H1 (cell line): ENCODE data around the gene RASSF10. TPM values are rescaled to one million over a fixed set of nuclear protein-coding genes. Genes with fewer than 3 reads are reported as not detected.

Experiments
- CTCF ChIA-PET: fragments of 300-600 bp; sonication (Branson Sonifier 250); formaldehyde crosslinking; loops from one replicate; lab custom pipeline; 2021; ENCODE audit not compliant: partially characterized antibody; lab: Charles Lee
- POLR2A ChIA-PET: fragments of 300-600 bp; sonication (Branson Sonifier 250); formaldehyde crosslinking; loops from one replicate; lab custom pipeline; 2021; ENCODE audit warnings: inconsistent platforms; ENCODE audit not compliant: partially characterized antibody; lab: Charles Lee
- DNase-seq, 2 experiments: peaks; one replicate each; pipeline versions ENCODE4 v3.0.0 to v3.0.0-alpha.2; 2010 to 2022; ENCODE audit warnings: low spot score in 2 of 2, low read depth in 1 of 2, mixed read lengths in 1 of 2
- FAIRE-seq: peaks from 2 replicates; lab custom pipeline; 2011; peaks lifted over from hg19 to GRCh38; lab: Jason Lieb, UNC
- H2AFZ ChIP-seq: 2 replicates; pipeline ENCODE4 v1.8.1; 2012; ENCODE audit warnings: low read length, inconsistent platforms
- H2AK5ac ChIP-seq: 2 replicates; pipeline ENCODE4 v1.6.1; 2013; ENCODE audit warnings: low read depth, low read length
- H2BK120ac ChIP-seq: replicated peaks from 2 replicates; pipeline ENCODE3; 2013; ENCODE audit warnings: low read depth, low read length, inconsistent platforms
- H2BK12ac ChIP-seq: 2 replicates; pipeline ENCODE4 v1.6.1; 2013; ENCODE audit warnings: low read depth, low read length
- H2BK15ac ChIP-seq: 2 replicates; pipeline ENCODE4 v1.6.1; 2013; ENCODE audit warnings: low read length
- H2BK20ac ChIP-seq: 2 replicates; pipeline ENCODE4 v1.6.1; 2013; ENCODE audit warnings: low read length
- H2BK5ac ChIP-seq: 2 replicates; pipeline ENCODE4 v1.6.1; 2013; ENCODE audit warnings: low read depth, low read length
- H3K14ac ChIP-seq: 2 replicates; pipeline ENCODE4 v1.6.1; 2013; ENCODE audit warnings: inconsistent platforms; ENCODE audit not compliant: insufficient read length
- H3K18ac ChIP-seq: 2 replicates; pipeline ENCODE4 v1.6.1; 2013; ENCODE audit warnings: low read length; ENCODE audit errors: extremely low read depth
- H3K23ac ChIP-seq: 2 replicates; pipeline ENCODE4 v1.6.1; 2013; ENCODE audit warnings: inconsistent platforms; ENCODE audit not compliant: insufficient read length
- H3K23me2 ChIP-seq: 2 replicates; pipeline ENCODE4 v1.6.1; 2013; ENCODE audit warnings: low read depth, low read length
- H3K27ac ChIP-seq: 2 replicates; pipeline ENCODE4 v1.6.1; 2011; ENCODE audit warnings: low read depth, low read length, inconsistent platforms
- H3K27me3 ChIP-seq, 4 experiments: replicated peaks in 1 of 4; 1 replicate in 1 of 4; 2 replicates in 3 of 4; pipeline versions ENCODE4 v1.6.1 to v1.8.1; 2011 to 2013; ENCODE audit warnings: low read length in 3 of 4, mild to moderate bottlenecking in 3 of 4, inconsistent platforms in 2 of 4, mixed read lengths in 2 of 4, moderate library complexity in 1 of 4; ENCODE audit not compliant: control insufficient read depth in 3 of 4, insufficient read depth in 3 of 4; ENCODE audit errors: extremely low read depth in 1 of 4
- H3K36me3 ChIP-seq, 4 experiments: 2 replicates each; pipeline versions ENCODE4 v1.6.1 to v1.8.1; 2011 to 2013; ENCODE audit warnings: mild to moderate bottlenecking in 4 of 4, low read length in 3 of 4, moderate library complexity in 2 of 4, control low read depth in 1 of 4, inconsistent platforms in 1 of 4; ENCODE audit not compliant: insufficient read depth in 4 of 4, control insufficient read depth in 2 of 4
- H3K4ac ChIP-seq: replicated peaks from 2 replicates; pipeline ENCODE3; 2013; ENCODE audit warnings: low read length, low read depth, mixed read lengths, inconsistent platforms; ENCODE audit not compliant: insufficient read length
- H3K4me1 ChIP-seq, 4 experiments: replicated peaks in 1 of 4; 1 replicate in 1 of 4; 2 replicates in 3 of 4; pipeline versions ENCODE4 v1.6.1 to v1.8.1; 2011 to 2013; ENCODE audit warnings: low read length in 3 of 4, inconsistent platforms in 2 of 4, mixed read lengths in 1 of 4; ENCODE audit not compliant: insufficient read depth in 4 of 4, control insufficient read depth in 3 of 4
- H3K4me2 ChIP-seq, 2 experiments: 2 replicates each; pipeline versions ENCODE4 v1.6.1 to v1.8.1; 2011 to 2013; ENCODE audit warnings: low read depth in 2 of 2, low read length in 2 of 2, control low read depth in 1 of 2, inconsistent platforms in 1 of 2, mild to moderate bottlenecking in 1 of 2; ENCODE audit not compliant: insufficient read depth in 1 of 2
- H3K4me3 ChIP-seq, 4 experiments: fragments of 200-600, 300-600 bp in 1 of 4; sonication (generic), shearing (Covaris generic), sonication (Bioruptor Twin) in 1 of 4; 2 replicates each; pipeline versions ENCODE4 v1.5.1 to v1.8.1; 2011 to 2016; ENCODE audit warnings: low read length in 4 of 4, low read depth in 3 of 4, control low read depth in 2 of 4, inconsistent platforms in 2 of 4, mild to moderate bottlenecking in 2 of 4, mixed read lengths in 1 of 4, moderate library complexity in 1 of 4; ENCODE audit not compliant: insufficient read depth in 2 of 4; ENCODE audit errors: extremely low read depth in 1 of 4
- H3K56ac ChIP-seq: replicated peaks from 2 replicates; pipeline ENCODE3; 2013; ENCODE audit warnings: low read depth, mild to moderate bottlenecking, mixed read lengths, low read length, inconsistent platforms; ENCODE audit not compliant: insufficient read length
- H3K79me1 ChIP-seq: 2 replicates; pipeline ENCODE4 v1.6.1; 2013; ENCODE audit warnings: low read depth, low read length, control low read depth
- H3K79me2 ChIP-seq, 2 experiments: 2 replicates each; pipeline versions ENCODE4 v1.6.1 to v1.8.1; 2012 to 2013; ENCODE audit warnings: low read length in 2 of 2, mild to moderate bottlenecking in 2 of 2, inconsistent platforms in 1 of 2; ENCODE audit not compliant: insufficient read depth in 2 of 2, control insufficient read depth in 1 of 2
- H3K9ac ChIP-seq, 4 experiments: replicated peaks in 1 of 4; 1 replicate in 1 of 4; 2 replicates in 3 of 4; pipeline versions ENCODE4 v1.6.1 to v1.8.1; 2011 to 2013; ENCODE audit warnings: low read depth in 3 of 4, low read length in 3 of 4, control low read depth in 2 of 4, mild to moderate bottlenecking in 2 of 4, moderate library complexity in 2 of 4, inconsistent platforms in 1 of 4; ENCODE audit errors: extremely low read depth in 1 of 4
- H3K9me3 ChIP-seq, 2 experiments: 2 replicates each; pipeline versions ENCODE4 v1.6.1 to v1.8.1; 2012 to 2013; ENCODE audit warnings: mild to moderate bottlenecking in 2 of 2, moderate library complexity in 2 of 2, control low read depth in 1 of 2, inconsistent platforms in 1 of 2, low read depth in 1 of 2, low read length in 1 of 2, mixed read lengths in 1 of 2; ENCODE audit not compliant: insufficient read depth in 2 of 2
- H4K20me1 ChIP-seq, 2 experiments: replicated peaks in 1 of 2; 2 replicates each; pipeline versions ENCODE3 to v1.8.1; 2011 to 2013; ENCODE audit warnings: inconsistent platforms in 2 of 2, low read length in 2 of 2, mild to moderate bottlenecking in 1 of 2; ENCODE audit not compliant: insufficient read depth in 2 of 2, control insufficient read depth in 1 of 2
- H4K5ac ChIP-seq: 2 replicates; pipeline ENCODE4 v1.6.1; 2013; ENCODE audit warnings: low read length, low read depth, mixed read lengths, inconsistent platforms; ENCODE audit not compliant: insufficient read length
- H4K8ac ChIP-seq: 2 replicates; pipeline ENCODE4 v1.8.0; 2013; ENCODE audit warnings: mild to moderate bottlenecking, moderate library complexity, low read length, inconsistent platforms; ENCODE audit not compliant: insufficient read depth; ENCODE audit errors: extremely low read depth
- H4K91ac ChIP-seq: replicated peaks from 2 replicates; pipeline ENCODE3; 2013; ENCODE audit warnings: low read length, mixed read lengths, inconsistent platforms; ENCODE audit not compliant: insufficient read length
- HDAC2 ChIP-seq, 2 experiments: fragments of 300-600 bp in 1 of 2; sonication (generic) in 1 of 2; IDR thresholded peaks; 2 replicates each; pipeline ENCODE4 v1.6.1; 2011 to 2012; ENCODE audit warnings: low read depth in 2 of 2, low read length in 2 of 2, mild to moderate bottlenecking in 2 of 2, moderate library complexity in 2 of 2, borderline replicate concordance in 1 of 2, inconsistent platforms in 1 of 2
- WGBS, 2 experiments: shearing (Covaris generic) in 1 of 2; methylation state at CpG; one replicate each; pipeline versions ENCODE4 v1.1.6 to v1.1.7; 2013 to 2015; ENCODE audit warnings: low lambda C conversion rate in 2 of 2, mixed read lengths in 2 of 2, inconsistent platforms in 1 of 2, low coverage in 1 of 2, missing lambda C conversion rate in 1 of 2; ENCODE audit not compliant: insufficient replicate concordance in 2 of 2, insufficient coverage in 1 of 2, insufficient read length in 1 of 2; ENCODE audit errors: extremely low coverage in 1 of 2, missing lambda C conversion rate in 1 of 2; 5-methylcytosine and 5-hydroxymethylcytosine counted together
- polyA plus RNA-seq, 7 experiments: library from polyadenylated mRNA; depleted of rRNA in 3 of 7; stranded (reverse) in 5 of 7; unstranded in 2 of 7; fragments of >200 nt in 5 of 7; fragments of 200-250 nt in 2 of 7; gene quantifications; 1 replicate in 5 of 7; 2 replicates in 1 of 7; 4 replicates in 1 of 7; pipeline versions ENCODE4 v1.2.1 to v1.2.3, GENCODE V29; 2011 to 2013; ENCODE audit warnings: missing spikeins in 2 of 7, mixed read lengths in 2 of 7
- total RNA-seq: library from RNA; stranded (reverse); fragmentation: NEBNext Ultra II Directional; extraction: Animal tissue kit (Norgen Biotek cat#: 25700); gene quantifications from 2 replicates; pipeline ENCODE4 v1.2.1, GENCODE V29; 2021

The RASSF10 gene
- total and polyA plus RNA-seq, 2 of the 8 experiments (the other 6 are each of a cell fraction or from before 2014, with no cell fraction given): 0.51 to 1.8 TPM

GRCh38 chr11:13035711-13036110 lies 26.6 kb downstream of the RASSF10 start:
- Histone ChIP-seq H3K18ac (no peak overlapping the region), H2AFZ (no peak overlapping the region), H3K4me3 (no peak overlapping the region), H3K79me1 (no peaks in the 10 kb centered on the region), H3K4me1 (no peaks in the 10 kb centered on the region), H3K56ac (no peak overlapping the region), H2BK15ac (no peak overlapping the region), H3K23ac (no peak overlapping the region), H3K27ac (no peak overlapping the region), H3K23me2 (no peaks in the 10 kb centered on the region), H4K20me1 (no peaks in the 10 kb centered on the region), H3K27me3 (no peaks in the 10 kb centered on the region), H3K14ac (no peak overlapping the region), H3K36me3 (no peaks in the 10 kb centered on the region), H4K8ac (no peak overlapping the region), H3K4ac (no peak overlapping the region), H2BK120ac (no peak overlapping the region), H3K9me3 (no peaks in the 10 kb centered on the region), H4K5ac (no peak overlapping the region), H2AK5ac (no peak overlapping the region), H2BK20ac (no peak overlapping the region), H2BK12ac (no peak overlapping the region), H4K91ac (no peak overlapping the region), H3K4me2 (no peak overlapping the region), H2BK5ac (no peak overlapping the region), H3K9ac (no peak overlapping the region), H3K79me2 (no peaks in the 10 kb centered on the region)
- ChIA-PET POLR2A (no interaction called here), CTCF (interaction anchor here (0.6 to 1.6 kb wide), 3 partner anchors 25 to 116 kb away, joined by 3 to 4 read pairs (median 3); no protein-coding TSS in a partner anchor)
- no peak for FAIRE-seq
- TF ChIP-seq HDAC2 (IDR thresholded peaks at IDR 0.05; ENCODE audit: borderline replicate concordance in 1 of 2, low read depth in 2 of 2, low read length in 2 of 2): no peak
- no peak for DNase-seq
- 94% methylated on average over 4 of the region's 4 CpGs; no CpG with 5 or more reads in 1 of the 2 experiments for WGBS, 2 experiments
